Sigmoid colon (tissue), 3 donors: Measurements from ENCODE around the gene C4A.

Experiments used
- POLR2A ChIP-seq, 2 donors: fragments of 450-650 bp; IDR thresholded peaks; one replicate each; pipeline ENCODE4 v1.6.1; 2016; ENCODE audit warnings: antibody characterized with exemption in 2 of 2, mild to moderate bottlenecking in 2 of 2, moderate library complexity in 2 of 2
- TF ChIP-seq, protein P1 (sequence below), 4 experiments: fragments of 450-650 bp in 3 of 4; fragments of 200-600 bp in 1 of 4; IDR thresholded peaks; one replicate each; pipeline ENCODE4 v1.5.1; 2016 to 2019; ENCODE audit warnings: antibody characterized with exemption in 4 of 4, mild to moderate bottlenecking in 3 of 4, moderate library complexity in 2 of 4

DNA sequence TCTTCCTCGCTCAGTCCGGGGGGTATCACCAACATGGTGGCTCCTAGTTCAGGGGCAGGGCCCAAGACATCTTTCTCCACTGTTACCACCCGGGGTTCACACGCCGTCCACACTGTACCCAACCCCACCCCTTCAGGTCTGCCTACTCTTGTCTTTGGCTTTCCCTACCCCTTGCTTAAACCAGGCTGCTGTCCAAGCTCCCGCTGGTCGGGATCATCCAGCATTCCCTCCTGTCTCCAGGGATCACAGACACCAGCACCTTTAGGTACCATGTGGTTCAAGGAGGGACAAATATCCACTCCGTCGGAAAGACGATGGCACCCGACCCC lies 23.5 kb upstream of the C4A start:
- TF ChIP-seq, protein P1, sequence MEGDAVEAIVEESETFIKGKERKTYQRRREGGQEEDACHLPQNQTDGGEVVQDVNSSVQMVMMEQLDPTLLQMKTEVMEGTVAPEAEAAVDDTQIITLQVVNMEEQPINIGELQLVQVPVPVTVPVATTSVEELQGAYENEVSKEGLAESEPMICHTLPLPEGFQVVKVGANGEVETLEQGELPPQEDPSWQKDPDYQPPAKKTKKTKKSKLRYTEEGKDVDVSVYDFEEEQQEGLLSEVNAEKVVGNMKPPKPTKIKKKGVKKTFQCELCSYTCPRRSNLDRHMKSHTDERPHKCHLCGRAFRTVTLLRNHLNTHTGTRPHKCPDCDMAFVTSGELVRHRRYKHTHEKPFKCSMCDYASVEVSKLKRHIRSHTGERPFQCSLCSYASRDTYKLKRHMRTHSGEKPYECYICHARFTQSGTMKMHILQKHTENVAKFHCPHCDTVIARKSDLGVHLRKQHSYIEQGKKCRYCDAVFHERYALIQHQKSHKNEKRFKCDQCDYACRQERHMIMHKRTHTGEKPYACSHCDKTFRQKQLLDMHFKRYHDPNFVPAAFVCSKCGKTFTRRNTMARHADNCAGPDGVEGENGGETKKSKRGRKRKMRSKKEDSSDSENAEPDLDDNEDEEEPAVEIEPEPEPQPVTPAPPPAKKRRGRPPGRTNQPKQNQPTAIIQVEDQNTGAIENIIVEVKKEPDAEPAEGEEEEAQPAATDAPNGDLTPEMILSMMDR (IDR thresholded peaks at IDR 0.05): no peak
- TF ChIP-seq POLR2A (IDR thresholded peaks at IDR 0.05): no peak
